ENCODE data around the gene HTR3B. TPM values are rescaled to one million over a fixed set of nuclear protein-coding genes. Genes with fewer than 3 reads are reported as not detected.

HTR3B gene
- total RNA-seq, 1 experiment from 2014 or later: not detected

DNA sequence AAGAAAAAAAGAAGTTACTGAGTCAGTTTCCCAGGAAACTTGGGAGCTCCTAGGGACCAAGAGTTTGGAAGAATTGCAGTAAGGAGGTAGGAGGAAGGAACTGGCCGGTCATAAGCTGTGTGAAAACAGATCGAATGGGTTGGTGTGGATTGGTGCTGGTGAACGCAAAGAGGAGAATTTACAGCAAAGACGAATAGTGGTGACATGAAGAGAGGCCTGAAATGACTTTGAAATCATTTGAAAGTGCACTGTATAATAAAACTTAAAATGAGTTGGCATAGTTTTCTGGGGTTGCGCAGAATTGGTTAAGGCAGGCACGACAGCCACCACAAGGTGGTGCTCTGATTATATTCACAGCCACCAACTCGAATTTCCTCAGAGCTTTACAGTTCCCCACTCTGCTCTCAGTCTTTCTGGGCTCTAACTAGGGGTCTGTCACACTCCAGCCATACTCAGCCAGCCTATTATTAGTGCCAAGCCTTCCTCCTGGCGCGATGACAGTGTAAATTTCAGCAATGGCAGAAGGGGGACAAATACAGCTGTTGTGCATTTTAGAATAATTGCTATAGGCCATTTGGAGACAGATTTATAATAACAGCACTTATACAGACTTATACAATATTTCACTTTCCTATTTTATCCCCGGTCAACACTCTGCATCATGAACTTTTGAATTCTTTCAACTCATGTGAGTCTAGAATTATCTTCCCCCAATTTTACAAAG lies 8.3 kb upstream of the HTR3B start:
- no peak overlapping the region for H3K4me2 ChIP-seq (ENCODE audit: insufficient read depth, insufficient read length, low read length)
- no peaks in the 10 kb centered on the region for H3K79me2 ChIP-seq (ENCODE audit: insufficient read depth, low read length)
- H3K4me3 Mint-ChIP-seq: no peak overlapping the region

More for the DNA sequence above, 8.3 kb upstream of the HTR3B start:
- Histone ChIP-seq H4K5ac (ENCODE audit: insufficient read length, low read depth, low read length) (no peak overlapping the region), H3K14ac (ENCODE audit: insufficient read depth, low read length) (no peak overlapping the region), H3K56ac (ENCODE audit: insufficient read length, low read depth, low read length) (no peak overlapping the region), H2AK5ac (ENCODE audit: insufficient read length, low read length) (no peak overlapping the region), H4K8ac (replicated peaks; ENCODE audit: insufficient read length, low read depth, low read length) (no peak overlapping the region), H3K27me3 (ENCODE audit: insufficient read depth, low read length) (no peaks in the 10 kb centered on the region), H3K27ac (ENCODE audit: insufficient read length, low read depth, low read length) (no peak overlapping the region), H3K9me3 (ENCODE audit: control insufficient read depth, low read depth, low read length) (no peaks in the 10 kb centered on the region), H4K91ac (ENCODE audit: insufficient read length, low read depth, low read length) (no peak overlapping the region), H2BK120ac (ENCODE audit: low read depth, low read length, poor library complexity, severe bottlenecking) (no peak overlapping the region), H3T11ph (ENCODE audit: low read length) (no peak overlapping the region), H2BK5ac (ENCODE audit: insufficient read length, low read length) (no peak overlapping the region), H3K4me1 (ENCODE audit: insufficient read depth, low read length) (no peaks in the 10 kb centered on the region; the same call in 1 of the 2 replicates), H2BK20ac (ENCODE audit: low read depth, low read length, poor library complexity, severe bottlenecking) (no peak overlapping the region), H3K23me2 (ENCODE audit: insufficient read length, low read depth, low read length, poor library complexity, severe bottlenecking) (no peaks in the 10 kb centered on the region), H3K79me1 (ENCODE audit: insufficient read depth, low read depth, low read length, poor library complexity, severe bottlenecking) (no peaks in the 10 kb centered on the region), H3K23ac (ENCODE audit: insufficient read length, low read depth, low read length) (no peak overlapping the region), H2BK15ac (ENCODE audit: low read depth, low read length) (no peak overlapping the region), H3K18ac (ENCODE audit: insufficient read length, low read depth, low read length) (no peak overlapping the region), H3K4ac (ENCODE audit: low read depth, low read length) (no peak overlapping the region), H3K9ac (ENCODE audit: extremely low read depth, insufficient read length, low read length) (no peak overlapping the region), H2AFZ (ENCODE audit: low read length) (no peak overlapping the region), H4K20me1 (ENCODE audit: control insufficient read depth, insufficient read depth, insufficient read length) (no peaks in the 10 kb centered on the region), H2BK12ac (ENCODE audit: insufficient read length, low read depth, low read length) (no peak overlapping the region)
- TF ChIP-seq CTCF (conservative IDR thresholded peaks at IDR 0.05): peak; percentile 83
- peak; percentile 42 for DNase-seq
- Mint-ChIP-seq H3K27me3 (ENCODE audit: low read depth) (no peaks in the 10 kb centered on the region), H3K36me3 (ENCODE audit: insufficient read depth in 1 of 3, low read depth in 3 of 3) (peaks cover 0 to under 1% (median 0%) of the 10 kb centered on the region in 3 experiments; a peak in 1 of 7 replicates), H3K9me3 (no peaks in the 10 kb centered on the region; a peak in 1 of 5 replicates), H3K4me1 (peaks cover 23 to 25% of the 10 kb centered on the region in 2 experiments), H3K27ac (no peak overlapping the region)
- WGBS (ENCODE audit: extremely low coverage, insufficient read length, low lambda C conversion rate): no CpG with 5 or more reads among the region's 10 CpGs
